NCI-H1417 treated with DMSO at 0.1 percent for 48 hours (cell line): ENCODE data around the gene STOML3.

Experiments used
- DNase-seq: peaks from one replicate; lab custom pipeline; 2025; lab: John Stamatoyannopoulos, UW

The STOML3 gene

DNA sequence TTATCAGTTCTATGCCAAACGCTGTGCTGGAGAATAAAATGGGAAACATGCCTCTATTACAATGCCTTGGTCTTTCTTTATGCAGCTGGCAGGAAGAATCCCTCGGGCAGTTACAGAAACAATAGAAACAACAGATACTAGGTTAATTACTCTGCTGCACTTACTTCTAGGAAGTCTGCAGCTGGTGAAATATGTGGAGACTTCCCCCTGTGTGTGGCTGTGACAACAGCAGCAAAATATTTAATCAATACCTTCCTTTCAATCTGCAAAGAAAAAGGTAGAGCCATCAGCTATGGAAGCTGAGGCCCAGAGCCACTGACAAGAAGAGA lies 9.9 kb downstream of the STOML3 start:
- no peak for DNase-seq

DNA sequence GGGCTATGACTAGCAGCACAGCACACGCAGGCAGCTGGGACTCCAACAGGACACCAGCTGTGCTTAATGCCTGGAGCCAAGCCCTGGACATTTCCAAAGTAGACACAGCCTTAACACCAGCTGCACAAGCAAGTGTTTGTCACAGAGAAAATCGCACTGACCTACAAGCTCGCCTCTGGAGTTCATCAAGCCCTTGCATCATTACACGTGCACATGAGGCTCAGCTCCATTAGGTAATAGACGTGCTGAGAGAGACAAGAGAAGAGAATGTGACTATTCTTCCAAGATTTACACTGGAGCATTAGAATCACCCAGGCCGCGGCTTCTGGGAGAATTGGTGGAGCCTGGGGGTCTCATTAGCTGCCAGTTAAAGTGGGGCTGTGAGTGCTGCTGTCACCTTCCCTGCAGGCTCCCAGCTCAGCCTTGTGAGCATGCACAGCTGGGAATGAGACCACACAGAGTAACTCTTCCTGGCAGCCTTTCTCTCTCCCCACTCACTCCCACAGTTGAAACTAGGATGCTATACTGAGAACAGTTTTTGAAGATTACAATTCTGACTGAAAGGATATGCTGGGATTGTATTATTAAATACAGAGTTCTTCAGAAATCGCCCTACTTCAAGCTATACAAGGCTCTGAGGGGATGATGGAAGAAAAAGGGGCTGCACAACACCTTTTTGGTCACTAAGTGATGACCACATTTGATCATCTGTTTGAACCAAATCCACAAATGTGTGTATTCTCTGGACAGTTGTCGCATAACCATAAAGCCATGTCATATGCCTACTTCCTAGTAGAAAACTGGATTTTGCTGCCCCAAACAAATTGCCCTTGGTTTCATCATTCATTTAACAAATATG lies 10.5 kb downstream of the STOML3 start:
- DNase-seq: no peak

DNA sequence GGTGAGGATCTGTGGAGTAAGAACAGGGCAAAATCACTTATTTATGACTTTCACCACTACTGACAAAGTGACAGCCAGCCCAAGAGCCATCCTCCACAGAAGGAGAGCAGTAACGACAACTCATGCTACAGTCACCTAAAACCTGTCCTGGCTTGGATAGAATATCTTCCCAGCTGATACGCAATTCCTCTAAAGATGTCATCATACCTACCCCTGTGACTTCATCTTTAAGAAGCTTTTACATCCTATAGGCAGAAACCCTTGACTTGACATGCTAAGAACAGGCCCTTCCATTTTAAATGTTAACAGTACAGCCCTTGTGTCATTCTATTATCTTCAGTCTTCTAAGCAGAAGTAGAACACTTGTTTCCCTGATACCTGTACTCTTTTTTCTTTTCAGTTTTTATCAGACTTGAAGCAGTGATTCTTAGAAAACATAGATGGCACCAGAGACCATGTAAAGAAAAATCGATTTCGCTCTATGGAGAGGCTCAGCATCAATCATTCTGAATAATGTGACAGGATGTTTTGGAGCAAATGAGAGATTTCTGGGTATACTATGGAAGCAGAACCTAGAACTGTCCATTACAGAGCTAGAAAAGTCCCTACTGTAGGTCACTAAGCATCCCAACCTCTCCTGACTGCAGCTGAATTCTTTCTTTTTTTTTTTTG lies 20.1 kb downstream of the STOML3 start:
- DNase-seq: no peak

DNA sequence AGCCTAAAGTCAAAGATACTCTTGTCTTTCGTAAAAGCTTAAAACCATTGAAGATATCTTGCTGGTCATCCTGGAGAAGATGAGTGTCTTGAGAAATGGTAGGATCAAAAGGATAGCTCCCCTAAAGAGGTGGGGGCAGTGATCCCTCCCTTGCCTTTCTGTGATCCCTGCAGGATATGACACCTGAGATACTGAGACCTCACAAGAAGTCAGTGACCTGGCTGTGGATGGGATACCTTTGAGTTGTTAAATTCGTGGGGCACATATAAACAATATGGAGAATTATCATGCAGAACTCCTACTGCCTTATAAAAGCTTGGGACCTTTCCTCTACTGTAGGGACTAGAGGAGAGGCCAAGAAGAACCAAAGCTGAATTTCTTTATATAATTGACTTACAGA lies 21.4 kb downstream of the STOML3 start:
- DNase-seq: no peak

DNA sequence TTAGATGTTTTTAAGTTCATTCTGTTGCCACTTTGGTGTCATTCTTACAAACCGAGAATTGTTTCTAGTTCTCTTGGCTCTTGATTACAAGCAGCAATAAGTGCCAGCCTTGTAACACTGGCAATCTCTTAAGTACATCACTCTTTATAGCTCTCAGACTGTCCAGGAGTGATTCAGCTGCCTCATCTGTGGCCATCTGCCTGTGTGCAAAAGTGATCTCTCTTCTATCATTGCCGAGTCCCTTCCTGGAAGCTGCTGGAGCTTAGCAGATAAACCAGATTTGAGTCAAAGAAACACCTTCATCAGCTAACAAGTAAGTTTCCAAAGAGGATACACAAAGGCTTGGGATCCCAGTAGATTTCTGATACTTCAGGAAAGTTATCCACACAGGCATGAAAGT lies 23.2 kb downstream of the STOML3 start:
- DNase-seq: no peak

DNA sequence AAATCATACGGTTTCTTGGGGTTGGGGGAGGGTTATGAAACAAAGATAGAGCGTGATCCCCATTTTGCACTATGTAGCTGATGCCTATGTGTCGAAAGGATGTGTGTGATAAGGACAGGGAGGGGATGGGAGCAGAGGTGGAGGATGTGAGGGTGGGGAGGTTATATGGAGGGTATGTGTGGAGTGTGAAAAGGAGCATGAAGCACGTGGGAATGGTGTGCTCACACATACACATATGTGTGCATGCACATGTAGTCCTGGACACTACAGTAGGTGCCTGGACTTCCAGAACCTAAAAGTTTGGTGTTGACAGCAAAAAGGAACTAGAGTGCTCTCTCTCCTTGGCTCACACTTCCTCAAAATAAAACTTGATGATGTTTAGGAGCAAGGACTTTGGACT lies 25.4 kb downstream of the STOML3 start:
- no peak for DNase-seq

DNA sequence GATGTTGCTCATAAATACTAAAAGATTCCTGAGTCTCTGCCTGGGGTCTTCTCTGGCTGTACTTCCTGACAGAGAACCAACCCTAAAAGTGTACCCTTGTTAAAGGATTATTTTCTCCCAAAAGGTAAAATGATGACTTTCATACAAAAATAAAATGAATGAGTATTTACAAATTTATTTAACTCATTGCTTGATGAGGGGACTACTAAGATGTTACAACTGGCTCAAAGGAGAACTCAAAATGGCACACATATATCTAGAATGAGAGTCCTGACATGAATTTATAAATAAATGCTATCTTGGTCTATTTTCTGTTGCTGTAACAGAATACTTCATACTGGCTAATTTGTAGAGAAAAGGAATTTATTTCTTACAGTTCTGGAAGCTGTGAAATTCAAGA lies 30.5 kb downstream of the STOML3 start:
- DNase-seq: no peak

DNA sequence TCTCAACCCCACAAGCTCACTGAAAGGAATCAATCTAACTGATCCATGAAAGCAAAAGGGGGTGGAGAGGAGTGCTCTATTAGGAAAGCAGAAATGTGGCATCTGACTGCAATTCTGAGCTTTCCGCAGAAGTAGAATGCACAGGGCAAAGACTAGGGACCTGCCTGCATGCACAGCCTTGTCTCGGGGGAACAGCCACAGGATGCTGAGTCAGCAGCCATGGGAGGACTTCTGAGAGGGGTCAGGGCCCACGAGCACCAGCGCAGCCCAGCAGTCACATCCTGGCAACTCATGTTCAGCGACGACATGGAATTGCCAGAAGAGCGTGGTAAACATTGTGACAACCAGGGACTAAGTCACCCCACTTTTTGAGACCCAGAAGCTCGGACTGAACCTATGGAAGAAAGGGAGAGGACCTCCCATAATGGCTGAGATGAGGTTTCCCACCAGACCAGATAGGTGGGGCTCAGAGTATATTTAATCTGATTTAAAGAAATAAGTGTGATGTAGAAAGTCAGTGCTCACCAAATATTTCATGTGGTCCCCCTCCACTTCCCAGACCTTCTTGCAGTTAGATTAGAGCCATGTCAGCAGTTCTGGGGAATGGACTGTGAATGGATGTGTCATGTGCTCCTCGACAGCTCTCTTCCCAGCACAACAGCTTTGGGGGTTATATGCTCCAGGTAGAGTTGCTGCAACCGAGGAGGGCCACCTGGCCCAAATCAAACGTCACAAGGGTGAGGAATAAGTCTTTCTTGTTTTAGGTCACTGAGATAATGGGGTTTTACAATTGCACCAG lies 32.6 kb downstream of the STOML3 start:
- no peak for DNase-seq

DNA sequence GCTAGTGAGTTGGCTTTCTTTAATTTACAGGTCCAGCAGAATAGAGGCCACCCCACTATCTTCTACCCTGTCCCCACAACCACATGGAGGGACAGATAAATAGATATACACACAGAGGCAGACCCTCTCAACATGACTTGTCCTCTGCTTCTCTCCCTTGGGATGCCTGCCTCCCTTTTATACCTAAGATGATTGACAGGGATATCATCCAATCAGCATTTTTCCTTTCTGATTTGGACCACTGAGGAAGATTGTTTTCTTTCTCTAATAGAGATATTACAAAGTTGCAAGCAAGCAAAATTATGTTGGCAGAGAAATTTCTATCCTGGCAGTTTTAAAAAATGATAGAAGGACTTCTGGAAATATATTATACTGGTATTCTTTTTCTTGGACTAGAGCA lies 35.8 kb downstream of the STOML3 start:
- DNase-seq: no peak

DNA sequence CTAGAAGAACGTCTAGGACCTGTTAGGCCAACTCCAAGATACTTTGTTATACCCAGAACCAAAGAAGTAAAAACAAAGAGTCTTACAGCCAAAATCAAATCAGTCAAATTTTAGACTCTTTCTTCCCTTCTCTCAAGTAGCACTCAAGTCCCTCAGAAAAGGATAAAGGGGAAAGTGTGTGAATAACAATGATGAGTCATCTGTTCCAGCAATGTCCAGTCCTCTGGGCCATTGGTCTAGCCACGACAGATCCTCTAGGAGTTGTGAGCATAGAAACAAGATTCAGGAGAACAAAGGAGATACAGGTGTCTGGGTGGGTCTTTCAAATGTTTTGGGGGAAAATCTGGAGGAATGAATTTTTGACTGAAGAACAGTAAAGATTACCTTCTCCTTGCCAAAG lies 36.3 kb downstream of the STOML3 start:
- DNase-seq: no peak

DNA sequence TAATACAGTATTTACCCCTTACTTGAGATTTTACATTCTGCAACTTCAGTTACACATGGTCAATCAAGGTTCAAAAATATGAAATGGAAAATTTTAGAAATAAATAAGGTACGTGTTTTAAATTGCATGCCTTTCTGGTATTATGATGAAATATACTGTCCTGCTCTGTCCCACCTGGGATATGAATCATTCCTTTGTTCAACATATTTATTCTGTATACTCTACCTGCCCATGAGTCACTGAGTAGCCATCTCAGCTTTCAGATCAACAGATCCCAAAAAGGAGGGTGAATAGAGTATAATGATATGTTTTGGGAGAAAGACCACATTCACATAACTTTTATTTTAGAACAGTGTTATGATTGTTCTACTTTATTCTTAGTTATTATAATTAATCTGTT lies 37.8 kb downstream of the STOML3 start:
- DNase-seq: no peak

DNA sequence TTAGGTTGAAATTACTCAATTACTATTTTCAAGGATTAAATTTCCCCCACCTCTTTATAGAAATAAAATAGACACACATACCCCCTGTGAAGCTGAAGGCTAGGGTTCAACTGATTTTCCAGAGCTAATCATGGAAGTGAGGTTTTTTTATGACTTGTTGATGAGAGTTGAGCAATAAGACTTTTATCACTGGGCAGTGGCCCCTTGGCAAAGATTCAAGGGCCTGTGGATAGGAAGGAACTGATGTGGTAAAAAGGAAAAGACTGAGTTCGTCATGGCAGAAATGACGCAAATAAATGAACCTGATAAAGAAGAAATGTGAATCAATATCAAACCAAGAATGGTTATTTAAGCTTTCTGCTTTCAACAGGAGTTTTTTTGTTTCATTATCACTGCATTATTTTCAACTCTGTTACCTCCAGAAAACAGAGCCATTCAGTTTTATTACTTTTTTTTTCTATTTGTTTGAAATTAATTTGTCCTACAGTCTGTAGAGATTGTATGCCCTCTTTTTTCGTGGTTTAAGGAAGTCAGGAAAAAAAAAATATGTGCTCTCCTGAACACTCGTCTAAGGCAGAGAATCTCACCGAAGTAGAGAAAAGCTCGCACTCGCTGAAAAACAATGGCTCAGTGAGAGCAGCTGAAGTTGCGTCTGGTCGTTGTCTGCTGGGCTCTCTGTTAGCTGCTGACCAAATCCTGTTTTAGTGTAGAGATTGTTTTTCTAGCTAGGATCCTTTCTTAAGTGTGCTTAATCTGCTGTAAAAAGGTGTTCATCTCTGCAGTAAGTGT lies 38.9 kb downstream of the STOML3 start:
- DNase-seq: no peak

DNA sequence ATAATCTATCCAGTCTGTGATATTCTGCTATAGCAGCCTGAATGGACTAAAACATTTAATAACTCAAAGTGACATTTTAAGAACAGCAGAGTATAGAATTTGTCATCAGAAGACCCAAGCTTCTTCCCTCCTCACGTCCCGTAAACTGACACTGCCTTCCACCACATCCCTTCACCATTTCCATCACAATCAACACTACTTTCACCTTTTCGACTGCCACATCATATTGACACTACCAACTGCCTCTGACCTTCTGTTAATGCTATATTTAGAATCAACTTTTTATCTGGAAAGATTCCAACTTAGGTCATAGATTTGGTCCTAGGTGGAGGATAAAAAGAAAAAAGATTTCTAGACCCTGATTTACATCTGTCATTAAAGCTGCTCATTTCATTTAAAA lies 39.6 kb downstream of the STOML3 start:
- DNase-seq: no peak

DNA sequence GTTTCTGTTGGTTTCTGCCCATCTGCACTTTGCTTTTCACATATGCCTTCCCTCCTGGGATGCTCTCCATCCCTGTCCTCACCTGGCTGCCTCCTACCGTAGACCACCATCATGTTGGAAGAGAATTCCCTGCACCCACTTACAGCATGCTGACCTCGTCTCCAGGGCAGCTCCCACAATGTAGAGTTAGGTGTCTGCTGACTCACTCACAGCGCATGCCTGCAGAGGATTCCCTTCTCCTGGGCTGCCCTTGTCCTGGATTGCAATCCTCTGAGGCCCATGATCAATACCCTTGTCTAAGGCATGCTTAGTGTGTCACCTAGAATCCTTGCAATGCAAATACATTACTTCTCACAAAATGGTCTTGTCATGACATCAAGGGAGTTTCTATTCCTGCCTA lies 43.6 kb downstream of the STOML3 start:
- DNase-seq: no peak

DNA sequence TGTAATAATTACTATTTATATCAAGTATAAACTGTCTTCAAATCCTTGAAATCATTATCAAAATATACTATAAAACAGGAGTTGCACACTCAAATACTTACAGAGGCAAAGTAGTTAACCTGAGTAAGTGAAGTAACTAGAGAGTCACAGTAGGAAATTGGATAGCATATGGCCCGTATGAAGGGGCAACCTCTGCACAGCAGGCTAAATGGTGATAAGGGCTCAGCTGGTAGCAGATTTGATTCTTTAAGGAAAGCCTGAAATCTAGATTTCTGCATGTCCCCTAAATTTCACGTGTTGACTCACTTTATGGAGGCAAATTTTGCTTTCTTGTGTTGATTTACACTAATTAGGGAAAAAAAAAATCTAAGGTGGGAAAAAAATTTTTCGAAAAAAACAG lies 46.4 kb downstream of the STOML3 start:
- DNase-seq: no peak

DNA sequence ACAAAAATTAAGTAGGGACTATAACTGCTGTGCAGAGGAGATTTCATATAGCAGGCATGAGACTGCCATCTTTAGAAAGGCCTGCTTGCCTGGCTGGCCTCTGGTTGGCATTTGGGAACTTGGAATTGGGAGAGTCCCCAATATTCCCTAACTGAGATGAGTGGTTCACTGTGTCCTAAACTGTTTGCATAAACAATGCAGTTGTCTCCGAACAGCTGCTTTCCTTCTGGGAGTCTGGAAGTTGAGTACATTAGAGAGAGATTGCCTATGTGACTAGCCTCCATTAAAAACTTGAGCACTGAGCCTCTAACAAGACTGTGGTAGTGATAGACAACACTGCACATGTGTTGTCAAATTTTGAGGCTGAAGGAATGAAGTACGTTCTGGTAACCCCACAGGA lies 47.4 kb downstream of the STOML3 start:
- DNase-seq: no peak

DNA sequence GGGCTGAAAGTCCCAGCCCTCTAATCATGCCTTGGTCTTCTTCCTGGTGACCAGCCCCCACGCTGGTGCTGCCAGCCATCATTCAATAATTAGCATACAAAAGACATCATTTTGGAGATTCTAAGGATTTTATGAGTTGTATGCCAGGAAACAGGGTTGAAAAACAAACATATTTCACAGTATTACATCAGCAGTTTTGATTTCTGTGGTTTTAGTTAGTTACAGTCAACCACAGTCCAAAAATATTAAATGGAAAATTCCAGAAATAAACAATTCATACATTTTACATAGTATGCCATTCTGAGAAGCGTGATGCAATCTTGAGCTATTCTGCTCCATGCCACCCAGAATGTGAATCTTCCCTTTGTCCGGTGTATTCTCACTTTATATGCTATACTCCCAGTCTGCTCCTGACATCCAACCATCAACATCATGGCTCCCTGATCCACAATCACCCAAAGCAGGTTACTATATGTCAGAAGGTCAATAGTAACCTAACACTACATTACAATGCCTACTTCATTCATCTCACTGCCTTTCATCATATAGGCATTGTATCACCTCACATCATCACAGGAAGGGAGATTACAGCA lies 49.2 kb downstream of the STOML3 start:
- DNase-seq: no peak

DNA sequence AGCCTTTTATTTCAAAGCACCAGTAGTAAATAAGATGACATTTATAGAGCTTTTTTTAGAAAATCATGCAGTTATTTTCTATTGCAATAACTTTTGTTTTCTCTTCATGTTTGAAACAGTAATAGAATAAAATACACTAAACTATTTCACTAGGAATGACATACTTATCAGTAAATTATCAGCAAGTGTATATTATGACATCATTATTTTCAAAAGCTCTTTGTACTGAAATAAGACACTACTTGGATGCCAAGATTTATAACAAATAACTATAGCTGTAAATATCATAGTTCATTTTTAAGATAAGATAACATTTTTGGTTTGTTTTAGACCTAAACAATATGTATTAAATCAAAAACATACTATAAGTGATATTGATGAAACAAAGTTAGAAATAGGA lies 56.8 kb downstream of the STOML3 start:
- DNase-seq: no peak

DNA sequence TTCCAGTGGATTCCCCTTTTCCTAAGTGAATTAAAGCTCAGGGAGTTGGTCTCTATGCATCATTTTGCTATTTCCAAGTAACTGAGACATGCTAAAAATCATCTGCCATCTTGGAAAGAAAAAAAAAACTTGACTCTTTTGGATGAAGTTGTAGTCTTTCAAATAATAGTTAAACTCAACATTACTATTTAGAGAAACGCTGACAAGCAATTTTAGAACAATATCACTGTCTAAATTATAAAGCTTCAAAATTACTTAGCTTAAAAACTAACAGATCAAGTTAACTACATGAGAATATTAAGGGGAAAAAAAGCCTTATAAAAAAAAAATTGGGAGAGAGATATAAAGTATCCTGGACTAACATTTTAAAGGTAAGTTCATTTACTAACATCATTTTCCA lies 68.5 kb downstream of the STOML3 start:
- DNase-seq: no peak

DNA sequence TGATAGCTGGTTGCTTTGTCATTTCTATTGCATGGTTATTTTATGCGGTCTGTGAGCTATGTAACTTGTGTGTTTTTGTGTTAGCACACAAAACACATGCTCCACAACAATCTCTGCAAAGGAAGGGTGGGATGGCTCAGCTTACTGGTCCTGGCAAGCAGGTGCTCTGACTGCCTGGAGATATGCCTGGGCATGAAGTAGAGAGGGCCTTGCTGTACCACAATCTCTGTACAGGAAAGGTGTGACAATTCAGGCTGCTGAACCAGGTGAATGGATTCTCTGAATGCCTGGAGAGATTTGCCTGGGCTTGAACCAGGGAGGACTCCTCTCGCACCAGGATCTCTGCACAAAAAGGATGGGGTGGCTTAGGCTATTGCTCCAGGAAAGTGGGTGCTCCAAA lies 69.5 kb downstream of the STOML3 start:
- DNase-seq: no peak
